ENCODE measurements around the gene RASL12. TPM values are rescaled to one million over a fixed set of nuclear protein-coding genes. Genes with fewer than 3 reads are reported as not detected.
"Not testable (repeated sequence)": the region's sequence is repeated elsewhere in the genome, so short reads cannot be mapped to it uniquely, and the experiment has no call there.

Gene RASL12
- polyA plus RNA-seq, 2 of the 4 experiments (the other 2 are of a cell fraction): 0.08 to 0.34 TPM

DNA sequence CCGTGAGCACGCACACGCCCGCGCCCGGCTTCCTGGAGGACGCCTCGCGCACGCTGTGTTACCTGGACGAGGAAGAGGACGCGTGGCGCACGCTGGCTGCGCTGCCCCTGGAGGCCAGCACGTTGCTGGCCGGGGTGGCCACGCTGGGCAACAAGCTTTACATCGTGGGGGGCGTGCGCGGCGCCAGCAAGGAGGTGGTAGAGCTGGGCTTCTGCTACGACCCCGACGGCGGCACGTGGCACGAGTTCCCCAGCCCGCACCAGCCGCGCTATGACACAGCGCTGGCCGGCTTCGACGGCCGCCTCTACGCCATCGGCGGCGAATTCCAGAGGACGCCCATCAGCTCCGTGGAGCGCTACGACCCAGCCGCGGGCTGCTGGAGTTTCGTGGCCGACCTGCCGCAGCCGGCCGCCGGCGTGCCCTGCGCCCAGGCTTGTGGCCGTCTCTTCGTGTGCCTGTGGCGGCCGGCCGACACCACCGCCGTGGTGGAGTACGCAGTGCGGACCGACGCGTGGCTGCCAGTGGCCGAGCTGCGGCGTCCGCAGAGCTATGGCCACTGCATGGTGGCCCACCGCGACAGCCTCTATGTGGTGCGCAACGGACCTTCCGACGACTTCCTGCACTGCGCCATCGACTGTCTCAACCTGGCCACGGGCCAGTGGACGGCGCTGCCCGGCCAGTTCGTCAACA lies 9.6 kb upstream of the RASL12 start:
- Histone ChIP-seq H3K4me2 (peak overlapping the region; percentile 62), H3K4me1 (peaks cover 7% of the 10 kb centered on the region; the same call in 1 of the 3 replicates), H3K27ac (peak overlapping the region in 1 of 2 experiments; percentile 65; a peak in 3 of 6 replicates), H3K9me3 (no peaks in the 10 kb centered on the region), H3K4me3 (no peak overlapping the region)
- ChIA-PET CTCF (interaction anchor here (0.5 to 32.9 kb wide), 30 partner anchors 9 to 351 kb away, joined by 3 to 1280 read pairs (median 5); partner anchors contain the start of genes MTFMT, PARP16, RASL12 and SLC51B), POLR2A (no interaction called here)
- no peak for ATAC-seq
- TF ChIP-seq JUNB (IDR thresholded peaks at IDR 0.05) (no peak), CHD2 (IDR thresholded peaks at IDR 0.05; ENCODE audit: low read length, partially characterized antibody) (no peak)
- 93% methylated on average over 71 of the region's 85 CpGs for WGBS (ENCODE audit: missing lambda C conversion rate)
- FAIRE-seq: no peak
- no peak for DNase-seq (ENCODE audit: low read depth in 1 of 2, low spot score in 1 of 2)

DNA sequence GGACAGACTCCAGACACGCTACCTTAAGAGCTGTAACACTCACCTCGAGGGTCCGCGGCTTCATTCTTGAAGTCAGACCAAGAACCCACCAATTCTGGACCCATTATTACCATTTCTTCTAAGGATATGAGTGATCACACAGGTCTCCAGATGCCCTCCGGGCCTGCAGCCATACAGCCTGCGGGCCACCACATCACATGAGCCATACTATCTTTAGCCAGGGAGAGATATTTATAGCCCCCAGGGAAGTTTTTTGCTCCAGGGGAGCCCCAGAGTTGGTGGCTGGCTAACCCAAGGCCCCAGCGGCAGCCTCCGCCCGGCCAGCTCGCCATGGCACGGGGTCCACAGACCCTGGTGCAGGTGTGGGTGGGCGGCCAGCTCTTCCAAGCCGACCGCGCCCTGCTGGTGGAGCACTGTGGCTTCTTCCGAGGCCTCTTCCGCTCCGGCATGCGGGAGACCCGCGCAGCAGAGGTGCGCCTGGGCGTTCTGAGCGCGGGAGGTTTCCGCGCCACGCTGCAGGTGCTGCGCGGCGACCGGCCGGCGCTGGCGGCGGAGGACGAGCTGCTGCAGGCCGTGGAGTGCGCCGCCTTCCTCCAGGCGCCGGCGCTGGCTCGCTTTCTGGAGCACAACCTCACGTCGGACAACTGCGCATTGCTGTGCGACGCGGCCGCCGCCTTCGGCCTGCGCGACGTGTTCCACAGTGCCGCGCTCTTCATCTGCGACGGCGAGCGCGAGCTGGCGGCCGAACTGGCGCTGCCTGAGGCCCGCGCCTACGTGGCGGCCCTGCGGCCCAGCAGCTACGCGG lies 8.9 kb upstream of the RASL12 start, which contains the start of gene KBTBD13:
KBTBD13 (plus strand) TSS at position 261 of the 805 bp plus-strand sequence; CDS start at position 331, 70 bp downstream.
- FAIRE-seq: no peak
- no peak for TF ChIP-seq POLR2AphosphoS2 (conservative IDR thresholded peaks at IDR 0.05; ENCODE audit: low read length)
- no peak for TF ChIP-seq GATA3 (IDR thresholded peaks at IDR 0.05; ENCODE audit: borderline replicate concordance)
- TF ChIP-seq, protein P1, sequence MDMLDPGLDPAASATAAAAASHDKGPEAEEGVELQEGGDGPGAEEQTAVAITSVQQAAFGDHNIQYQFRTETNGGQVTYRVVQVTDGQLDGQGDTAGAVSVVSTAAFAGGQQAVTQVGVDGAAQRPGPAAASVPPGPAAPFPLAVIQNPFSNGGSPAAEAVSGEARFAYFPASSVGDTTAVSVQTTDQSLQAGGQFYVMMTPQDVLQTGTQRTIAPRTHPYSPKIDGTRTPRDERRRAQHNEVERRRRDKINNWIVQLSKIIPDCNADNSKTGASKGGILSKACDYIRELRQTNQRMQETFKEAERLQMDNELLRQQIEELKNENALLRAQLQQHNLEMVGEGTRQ (IDR thresholded peaks at IDR 0.05): no peak
- no peak for TF ChIP-seq SMC3 (IDR thresholded peaks at IDR 0.05)
- TF ChIP-seq BHLHE40 (IDR thresholded peaks at IDR 0.05; ENCODE audit: low read depth, low read length): no peak
- Histone ChIP-seq H3K9me3 (no peaks in the 10 kb centered on the region), H3K4me3 (no peak within 1 kb of the TSS), H3K4me2 (peak within 1 kb of the TSS; percentile 62), H3K27ac (peak within 1 kb of the TSS in 1 of 2 experiments; percentile 65; a peak in 3 of 6 replicates), H3K4me1 (peaks cover 7% of the 10 kb centered on the region; the same call in 1 of the 3 replicates)
- WGBS (ENCODE audit: missing lambda C conversion rate): 95% methylated on average over 73 of the region's 73 CpGs
- POLR2A ChIA-PET: no interaction called here
- CTCF ChIA-PET: interaction anchor here (0.7 to 32.9 kb wide), 17 partner anchors 9 to 346 kb away, joined by 3 to 1280 read pairs (median 7); partner anchors contain the start of genes MTFMT, RASL12 and SLC51B
- no peak for DNase-seq (ENCODE audit: low read depth in 1 of 2, low spot score in 1 of 2)
- ATAC-seq: no peak

DNA sequence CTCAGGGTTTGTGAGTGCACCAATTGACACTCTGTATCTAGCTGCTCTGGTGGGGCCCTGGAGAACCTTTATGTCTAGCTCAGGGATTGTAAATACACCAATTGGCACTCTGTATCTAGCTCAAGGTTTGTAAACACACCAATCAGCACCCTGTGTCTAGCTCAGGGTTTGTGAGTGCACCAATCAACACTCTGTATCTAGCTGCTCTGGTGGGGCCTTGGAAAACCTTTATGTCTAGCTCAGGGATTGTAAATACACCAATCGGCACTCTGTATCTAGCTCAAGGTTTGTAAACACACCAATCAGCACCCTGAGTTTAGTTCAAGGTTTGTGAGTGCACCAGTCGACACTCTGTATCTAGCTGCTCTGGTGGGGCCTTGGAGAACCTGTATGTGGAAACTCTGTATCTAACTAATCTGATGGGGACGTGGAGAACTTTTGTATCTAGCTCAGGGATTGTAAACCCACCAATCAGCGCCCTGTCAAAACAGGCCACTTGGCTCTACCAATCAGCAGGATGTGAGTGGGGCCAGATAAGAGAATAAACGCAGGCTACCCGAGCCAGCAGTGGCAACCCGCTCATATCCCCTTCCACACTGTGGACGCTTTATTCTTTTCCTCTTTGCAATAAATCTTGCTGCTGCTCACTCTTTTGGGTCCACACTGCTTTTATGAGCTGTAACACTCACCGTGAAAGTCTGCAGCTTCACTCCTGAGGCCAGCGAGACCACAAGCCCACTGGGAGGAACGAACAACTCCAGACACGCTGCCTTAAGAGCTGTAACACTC lies 8.0 kb upstream of the RASL12 start:
- ATAC-seq; POLR2A ChIA-PET; H3K4me1 ChIP-seq; H3K4me2 ChIP-seq; H3K9me3 ChIP-seq; H3K4me3 ChIP-seq; H3K27ac ChIP-seq; FAIRE-seq; DNase-seq (ENCODE audit: low read depth in 1 of 2, low spot score in 1 of 2): not testable (repeated sequence)
- CTCF ChIA-PET: interaction anchor here (1.1 to 32.9 kb wide), 8 partner anchors 10 to 202 kb away, joined by 3 to 1280 read pairs (median 32); partner anchors contain the start of genes MTFMT, RASL12 and SLC51B
- 87% methylated on average over 12 of the region's 12 CpGs for whole genome bisulfite sequencing (ENCODE audit: missing lambda C conversion rate)

DNA sequence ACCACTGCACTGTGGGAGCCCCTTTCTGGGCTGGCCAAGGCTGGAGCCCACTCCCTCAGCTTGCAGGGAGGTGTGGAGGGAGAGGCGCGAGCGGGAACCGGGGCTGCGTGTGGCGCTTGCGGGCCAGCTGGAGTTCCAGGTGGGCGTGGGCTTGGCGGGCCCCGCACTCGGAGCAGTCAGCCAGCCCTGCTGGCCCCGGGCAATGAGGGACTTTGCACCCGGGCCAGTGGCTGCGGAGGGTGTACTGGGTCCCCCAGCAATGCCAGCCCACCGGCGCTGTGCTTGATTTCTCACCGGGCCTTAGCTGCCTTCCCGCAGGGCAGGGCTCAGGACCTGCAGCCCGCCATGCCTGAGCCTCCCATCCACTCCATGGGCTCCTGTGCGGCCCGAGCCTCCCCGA lies 7.2 kb upstream of the RASL12 start:
- DNase-seq (ENCODE audit: low read depth in 1 of 2, low spot score in 1 of 2); H3K4me1 ChIP-seq; H3K4me2 ChIP-seq; H3K27ac ChIP-seq; ATAC-seq; FAIRE-seq; POLR2A ChIA-PET; H3K9me3 ChIP-seq; H3K4me3 ChIP-seq: not testable (repeated sequence)
- WGBS (ENCODE audit: missing lambda C conversion rate): 94% methylated on average over 14 of the region's 22 CpGs
- CTCF ChIA-PET: interaction anchor here (1.0 to 32.9 kb wide), 5 partner anchors 11 to 53 kb away, joined by 3 to 1280 read pairs (median 75); partner anchors contain the start of genes MTFMT, RASL12 and SLC51B

DNA sequence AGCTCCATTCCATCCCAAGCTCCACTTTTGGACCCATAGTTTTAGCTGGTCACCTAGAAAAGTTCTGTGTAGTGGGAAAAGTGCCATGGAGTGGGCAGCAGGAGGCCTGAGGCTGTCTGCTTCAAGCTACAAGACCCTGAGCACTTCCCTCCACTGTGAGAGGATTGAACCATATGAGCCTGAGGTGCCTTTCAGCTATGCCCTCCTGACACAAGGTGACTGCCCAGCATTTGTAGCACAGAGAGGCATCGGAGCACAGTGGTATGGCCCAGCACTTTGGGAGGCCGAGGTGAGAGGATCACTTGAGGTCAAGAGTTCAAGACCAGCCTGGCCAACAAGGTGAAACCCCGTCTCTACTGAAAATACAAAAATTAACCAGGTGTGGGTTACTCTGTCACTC lies 4.8 kb upstream of the RASL12 start:
- CTCF ChIA-PET: interaction anchor here (7.3 to 32.9 kb wide), 3 partner anchors 13 to 39 kb away, joined by 75 to 1280 read pairs (median 254); partner anchors contain the start of genes MTFMT, RASL12 and SLC51B
- 87% methylated on average over 3 of the region's 3 CpGs for WGBS (ENCODE audit: missing lambda C conversion rate)
- no peaks in the 10 kb centered on the region for H3K9me3 ChIP-seq
- TF ChIP-seq JUNB (IDR thresholded peaks at IDR 0.05): no peak
- no peak for TF ChIP-seq CBX2 (IDR thresholded peaks at IDR 0.05; ENCODE audit: borderline replicate concordance, low read depth)
- no peak for TF ChIP-seq ZFP36 (IDR thresholded peaks at IDR 0.05; ENCODE audit: borderline replicate concordance, partially characterized antibody)
- TF ChIP-seq MAFK (IDR thresholded peaks at IDR 0.05; ENCODE audit: partially characterized antibody): no peak
- TF ChIP-seq RARB (CRISPR knock-in tag; IDR thresholded peaks at IDR 0.05): no peak
- TF ChIP-seq ZSCAN20 (CRISPR knock-in tag; IDR thresholded peaks at IDR 0.05): no peak
- TF ChIP-seq MAZ (IDR thresholded peaks at IDR 0.05; ENCODE audit: borderline replicate concordance, low read depth, low read length): no peak
- H3K4me1 ChIP-seq: peaks cover 5% of the 10 kb centered on the region; the same call in 2 of the 3 replicates
- FAIRE-seq: no peak
- POLR2A ChIA-PET: no interaction called here
- no peak overlapping the region for H3K27ac ChIP-seq
- no peak overlapping the region for H3K4me2 ChIP-seq
- no peak for ATAC-seq
- no peak for DNase-seq (ENCODE audit: low read depth in 1 of 2, low spot score in 1 of 2)
- no peak overlapping the region for H3K4me3 ChIP-seq
